NB4 (cell line): Measurements from ENCODE around the gene DZANK1.
A peak's percentile ranks its signal among the peaks of the same experiment; 100 is the strongest.

Experiments used
- DNase-seq: peaks from one replicate; pipeline ENCODE4 v3.0.0; 2010; ENCODE audit warnings: low read depth
- H3K4me3 ChIP-seq: one replicate; pipeline ENCODE4 v1.5.1; 2011; ENCODE audit warnings: mild to moderate bottlenecking, low read depth, low read length, moderate library complexity
- MYC ChIP-seq: IDR thresholded peaks from 2 replicates; pipeline ENCODE4 v1.6.1; 2011; ENCODE audit warnings: low read depth, low read length
- POLR2A ChIP-seq: IDR thresholded peaks from 2 replicates; pipeline ENCODE4 v1.6.1; 2011; ENCODE audit warnings: mild to moderate bottlenecking; ENCODE audit not compliant: insufficient read length; ENCODE audit errors: extremely low read depth
- TF ChIP-seq, protein P1 (sequence below): IDR thresholded peaks from 2 replicates; pipeline ENCODE4 v1.6.1; 2011; ENCODE audit warnings: low read depth, low read length
- TF ChIP-seq, protein P2 (sequence below): IDR thresholded peaks from one replicate; pipeline ENCODE4 v1.5.1; 2012; ENCODE audit warnings: low read depth, low read length

The DZANK1 gene

GRCh38 chr20:18416486-18416885 is 50.3 kb downstream of the DZANK1 start:
- TF ChIP-seq, protein P1, sequence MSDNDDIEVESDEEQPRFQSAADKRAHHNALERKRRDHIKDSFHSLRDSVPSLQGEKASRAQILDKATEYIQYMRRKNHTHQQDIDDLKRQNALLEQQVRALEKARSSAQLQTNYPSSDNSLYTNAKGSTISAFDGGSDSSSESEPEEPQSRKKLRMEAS = no peak
- TF ChIP-seq, protein P2, sequence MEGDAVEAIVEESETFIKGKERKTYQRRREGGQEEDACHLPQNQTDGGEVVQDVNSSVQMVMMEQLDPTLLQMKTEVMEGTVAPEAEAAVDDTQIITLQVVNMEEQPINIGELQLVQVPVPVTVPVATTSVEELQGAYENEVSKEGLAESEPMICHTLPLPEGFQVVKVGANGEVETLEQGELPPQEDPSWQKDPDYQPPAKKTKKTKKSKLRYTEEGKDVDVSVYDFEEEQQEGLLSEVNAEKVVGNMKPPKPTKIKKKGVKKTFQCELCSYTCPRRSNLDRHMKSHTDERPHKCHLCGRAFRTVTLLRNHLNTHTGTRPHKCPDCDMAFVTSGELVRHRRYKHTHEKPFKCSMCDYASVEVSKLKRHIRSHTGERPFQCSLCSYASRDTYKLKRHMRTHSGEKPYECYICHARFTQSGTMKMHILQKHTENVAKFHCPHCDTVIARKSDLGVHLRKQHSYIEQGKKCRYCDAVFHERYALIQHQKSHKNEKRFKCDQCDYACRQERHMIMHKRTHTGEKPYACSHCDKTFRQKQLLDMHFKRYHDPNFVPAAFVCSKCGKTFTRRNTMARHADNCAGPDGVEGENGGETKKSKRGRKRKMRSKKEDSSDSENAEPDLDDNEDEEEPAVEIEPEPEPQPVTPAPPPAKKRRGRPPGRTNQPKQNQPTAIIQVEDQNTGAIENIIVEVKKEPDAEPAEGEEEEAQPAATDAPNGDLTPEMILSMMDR = no peak
- TF ChIP-seq MYC = no peak
- TF ChIP-seq POLR2A = no peak
- no peak for DNase-seq
- H3K4me3 ChIP-seq = no peak overlapping the region

DNA sequence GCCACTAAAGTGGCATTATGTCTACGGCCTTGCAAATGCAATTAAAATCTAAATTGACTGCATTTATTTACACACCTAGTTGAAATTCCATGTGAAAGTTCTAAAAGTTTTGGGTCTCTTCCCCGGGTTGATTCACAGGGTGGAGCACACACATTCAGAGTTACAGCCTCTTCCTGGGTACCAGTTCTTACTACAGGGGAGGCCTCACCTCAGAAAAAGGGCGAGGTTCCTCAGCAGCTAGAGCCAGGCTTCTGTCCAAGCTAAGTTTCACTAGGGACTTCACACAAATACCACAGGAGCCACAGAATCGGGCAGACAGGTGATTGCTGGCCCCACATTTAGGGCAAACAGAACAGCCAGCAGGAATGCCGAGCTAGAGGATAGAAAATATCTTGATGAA is 52.7 kb downstream of the DZANK1 start:
- no peak overlapping the region for H3K4me3 ChIP-seq
- TF ChIP-seq, protein P1 = no peak
- no peak for TF ChIP-seq POLR2A
- TF ChIP-seq, protein P2 = no peak
- no peak for TF ChIP-seq MYC
- DNase-seq = no peak

- peak; percentile 70 for DNase-seq
- no peak overlapping the region for H3K4me3 ChIP-seq
These were observed 54.5 kb downstream of the DZANK1 start for GRCh38 chr20:18412221-18412901.

GRCh38 chr20:18405826-18406225 is 61.0 kb downstream of the DZANK1 start:
- no peak overlapping the region for H3K4me3 ChIP-seq
- TF ChIP-seq, protein P2 = no peak
- TF ChIP-seq, protein P1 = no peak
- TF ChIP-seq POLR2A = no peak
- no peak for TF ChIP-seq MYC
- DNase-seq = no peak

More at GRCh38 chr20:18412221-18412901, 54.5 kb downstream of the DZANK1 start:
- TF ChIP-seq, protein P1 = peak; percentile 49; the same call in 1 of the 2 replicates
- no peak for TF ChIP-seq MYC
- TF ChIP-seq, protein P2 = no peak
- TF ChIP-seq POLR2A = no peak

- TF ChIP-seq, protein P2 = no peak
- no peak for TF ChIP-seq POLR2A
- TF ChIP-seq MYC = no peak
- TF ChIP-seq, protein P1 = no peak
- DNase-seq = no peak
- H3K4me3 ChIP-seq = no peak overlapping the region
These were observed 62.7 kb downstream of the DZANK1 start for GRCh38 chr20:18404172-18404571.
